Stimulated activated CD8-positive, alpha-beta memory T cell treated with anti-CD3 and anti-CD28 coated beads, Interleukin-4, amount 100 ng/mL, for 4 hours (primary cell): Measurements from ENCODE around the gene PNMA3.
"Not testable (repeated sequence)": the region's sequence is repeated elsewhere in the genome, so short reads cannot be mapped to it uniquely, and the experiment has no call there.

Source experiments
- DNase-seq, 2 donors: peaks; one replicate each; pipeline ENCODE4 v3.0.0-alpha.2; 2020; ENCODE audit warnings: low read depth in 2 of 2, low spot score in 1 of 2

The PNMA3 gene, protein sequence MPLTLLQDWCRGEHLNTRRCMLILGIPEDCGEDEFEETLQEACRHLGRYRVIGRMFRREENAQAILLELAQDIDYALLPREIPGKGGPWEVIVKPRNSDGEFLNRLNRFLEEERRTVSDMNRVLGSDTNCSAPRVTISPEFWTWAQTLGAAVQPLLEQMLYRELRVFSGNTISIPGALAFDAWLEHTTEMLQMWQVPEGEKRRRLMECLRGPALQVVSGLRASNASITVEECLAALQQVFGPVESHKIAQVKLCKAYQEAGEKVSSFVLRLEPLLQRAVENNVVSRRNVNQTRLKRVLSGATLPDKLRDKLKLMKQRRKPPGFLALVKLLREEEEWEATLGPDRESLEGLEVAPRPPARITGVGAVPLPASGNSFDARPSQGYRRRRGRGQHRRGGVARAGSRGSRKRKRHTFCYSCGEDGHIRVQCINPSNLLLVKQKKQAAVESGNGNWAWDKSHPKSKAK

DNA sequence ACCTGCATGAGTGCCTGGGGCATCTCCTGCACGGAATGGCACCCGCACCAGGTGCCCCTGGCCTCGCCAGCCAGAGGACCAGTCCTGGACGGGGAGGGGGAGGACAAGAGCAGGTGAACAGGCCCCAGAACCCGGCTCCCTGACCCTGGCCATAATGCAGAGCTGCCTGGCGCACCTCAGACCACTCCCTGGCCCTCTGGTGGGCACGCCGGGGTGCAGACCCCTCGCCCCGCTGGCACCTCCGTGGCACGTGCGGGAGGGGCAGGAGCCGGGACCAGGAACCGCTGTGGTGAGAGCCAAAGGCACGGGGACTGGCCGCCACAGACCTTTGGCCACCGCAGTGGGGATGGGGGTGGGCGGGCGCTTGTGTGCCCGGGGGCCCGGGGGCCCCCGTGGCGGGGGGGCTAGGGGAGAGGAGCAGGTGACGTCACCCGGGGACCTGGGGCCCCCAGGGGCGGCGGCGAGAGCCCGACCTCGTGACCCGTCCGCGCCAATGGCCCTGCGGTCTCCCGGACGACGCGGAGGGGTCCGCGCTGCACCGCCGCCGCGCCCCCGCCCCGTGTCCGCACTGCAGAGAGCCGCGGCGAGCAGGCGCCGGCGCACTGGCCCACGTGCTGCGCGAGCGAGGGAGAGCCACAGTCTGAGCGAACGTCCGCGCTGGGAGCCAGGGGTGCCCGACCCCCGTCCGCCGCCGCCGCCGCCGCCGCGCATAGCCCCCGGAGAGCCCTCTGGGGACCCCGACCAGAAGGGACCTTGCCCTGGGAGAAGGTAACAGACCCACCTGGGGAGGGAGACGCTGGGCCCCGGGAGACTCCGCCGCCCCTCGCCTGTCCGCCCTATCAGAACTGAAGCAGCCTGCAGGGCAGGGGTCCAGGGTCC lies at the start of gene PNMA3:
TSS of gene PNMA3 (plus strand) at position 600 of the 879 bp plus-strand sequence. CDS start 586 bp downstream, outside the sequence.
- DNase-seq = no peak

DNA sequence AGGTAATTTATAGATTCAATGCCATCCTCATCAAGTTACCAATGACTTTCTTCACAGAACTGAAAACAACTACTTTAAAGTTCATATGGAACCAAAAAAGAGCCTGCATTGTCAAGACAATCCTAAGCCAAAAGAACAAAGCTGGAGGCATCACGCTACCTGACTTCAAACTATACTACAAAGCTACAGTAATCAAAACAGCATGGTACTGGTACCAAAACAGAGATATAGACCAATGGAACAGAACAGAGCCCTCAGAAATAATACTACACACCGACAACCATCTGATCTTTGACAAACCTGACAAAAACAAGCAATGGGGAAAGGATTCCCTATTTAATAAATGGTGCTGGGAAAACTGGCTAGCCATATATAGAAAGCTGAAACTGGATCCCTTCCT lies 39.1 kb upstream of the PNMA3 start:
- DNase-seq = not testable (repeated sequence)

DNA sequence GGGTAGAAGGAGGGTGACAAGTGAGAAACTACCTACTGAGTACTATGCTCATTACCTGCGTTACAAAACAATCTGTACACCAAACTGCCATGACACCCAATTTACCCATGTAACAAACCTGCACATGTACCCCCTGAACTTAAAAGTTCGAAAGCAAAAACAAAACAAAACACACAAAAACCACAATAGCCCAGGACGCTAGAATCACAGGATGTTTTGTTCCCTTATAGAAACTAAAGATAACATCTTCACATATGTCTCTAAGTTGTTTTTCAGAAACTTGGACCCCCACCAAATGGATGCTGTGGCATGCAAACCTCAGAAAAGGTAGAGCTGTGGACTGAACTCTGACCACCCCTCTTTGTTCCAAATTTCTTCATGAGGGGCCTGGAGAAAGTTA lies 37.1 kb upstream of the PNMA3 start:
- DNase-seq = no peak

DNA sequence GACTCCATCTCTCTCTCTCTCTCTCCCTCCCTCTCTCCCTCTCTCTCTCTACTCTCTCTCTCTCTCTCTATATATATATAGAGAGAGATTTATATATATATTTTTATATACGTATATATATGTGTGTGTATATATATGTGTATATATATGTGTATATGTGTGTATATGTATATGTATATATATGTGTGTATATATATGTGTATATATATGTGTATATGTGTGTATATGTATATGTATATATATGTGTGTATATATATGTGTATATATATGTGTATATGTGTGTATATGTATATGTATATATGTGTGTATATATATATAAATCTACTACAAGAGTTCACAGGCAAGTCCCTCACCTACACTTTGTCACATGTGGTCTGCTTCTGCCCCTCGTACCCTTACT lies 29.8 kb upstream of the PNMA3 start:
- DNase-seq = not testable (repeated sequence)

DNA sequence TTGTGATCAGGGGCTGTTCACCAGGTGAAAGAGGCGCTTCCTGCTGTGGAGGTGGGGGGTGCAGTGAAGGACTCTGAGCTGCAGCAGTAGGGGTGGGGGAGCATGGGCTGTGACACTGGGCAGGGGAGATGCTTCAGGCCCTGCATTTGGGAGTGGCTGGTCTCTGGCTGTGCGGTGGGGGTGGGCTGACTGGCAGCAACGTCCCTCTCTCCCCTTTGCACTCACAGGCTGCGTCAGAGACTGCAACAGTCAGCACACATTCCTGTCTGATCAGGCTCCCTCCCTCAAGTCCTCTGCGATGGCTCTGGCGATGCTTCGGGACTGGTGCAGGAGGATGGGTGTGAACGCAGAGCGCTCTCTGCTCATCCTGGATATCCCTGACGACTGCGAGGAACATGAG lies 27.8 kb upstream of the PNMA3 start:
- not testable (repeated sequence) for DNase-seq

DNA sequence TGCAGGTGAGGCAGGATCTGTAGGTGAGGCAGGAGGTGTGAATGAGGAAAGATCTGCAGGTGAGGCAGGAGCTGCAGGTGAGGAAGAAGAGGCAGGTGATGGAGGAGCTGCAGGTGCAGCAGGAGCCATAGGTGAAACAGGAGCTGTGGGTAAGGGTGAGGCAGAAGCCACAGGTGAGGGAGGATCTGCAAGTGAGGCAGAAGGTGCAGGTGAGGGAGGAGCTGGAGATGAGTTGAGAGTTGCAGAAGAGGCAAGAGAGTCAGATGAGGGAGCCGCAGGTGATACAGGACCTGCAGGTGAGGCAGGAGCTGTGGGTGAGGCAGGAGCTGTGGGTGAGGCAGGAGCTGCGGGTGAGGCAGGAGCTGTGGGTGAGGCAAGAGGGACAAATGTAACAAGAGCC lies 27.1 kb upstream of the PNMA3 start:
- no peak for DNase-seq

DNA sequence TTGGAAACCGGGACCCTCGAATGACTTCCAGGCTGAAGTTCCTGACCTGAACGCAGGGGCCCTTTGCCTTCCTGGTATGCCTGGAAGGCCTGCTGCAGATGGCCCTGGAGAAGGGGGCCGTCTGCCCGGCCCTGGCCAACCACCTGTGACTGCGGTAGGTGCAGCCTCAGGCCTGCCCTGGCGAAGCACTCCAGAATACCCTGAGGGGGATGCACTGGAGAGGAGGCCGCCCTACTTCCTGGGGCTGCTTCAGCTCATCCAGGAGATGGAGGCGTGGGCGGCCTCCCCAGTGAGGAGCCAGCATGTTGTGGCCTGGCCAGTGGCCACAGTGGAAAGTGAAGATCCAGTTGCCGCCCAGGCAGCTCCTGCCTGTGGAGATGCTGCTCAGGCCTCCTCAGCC lies 26.4 kb upstream of the PNMA3 start:
- no peak for DNase-seq

DNA sequence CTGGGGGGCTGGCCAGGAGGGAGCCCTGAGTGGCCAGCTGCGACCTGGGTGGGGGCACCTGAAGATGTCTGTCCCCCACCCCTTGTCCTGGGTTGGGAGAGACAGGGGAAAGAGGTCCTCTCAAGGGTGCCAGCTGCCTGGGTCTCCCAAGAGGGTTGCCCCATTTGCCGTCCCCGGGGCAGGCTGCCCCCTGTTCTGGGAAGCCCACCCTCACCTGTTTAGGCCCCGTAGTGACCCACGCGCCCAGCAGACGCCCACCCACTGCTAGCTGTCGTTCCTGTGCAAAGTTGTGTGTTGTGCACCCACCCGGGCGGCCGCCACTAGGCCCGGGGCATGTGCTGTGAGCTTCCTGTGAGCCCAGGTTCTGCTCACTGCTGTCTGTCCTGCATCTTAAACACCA lies 25.5 kb upstream of the PNMA3 start:
- no peak for DNase-seq

DNA sequence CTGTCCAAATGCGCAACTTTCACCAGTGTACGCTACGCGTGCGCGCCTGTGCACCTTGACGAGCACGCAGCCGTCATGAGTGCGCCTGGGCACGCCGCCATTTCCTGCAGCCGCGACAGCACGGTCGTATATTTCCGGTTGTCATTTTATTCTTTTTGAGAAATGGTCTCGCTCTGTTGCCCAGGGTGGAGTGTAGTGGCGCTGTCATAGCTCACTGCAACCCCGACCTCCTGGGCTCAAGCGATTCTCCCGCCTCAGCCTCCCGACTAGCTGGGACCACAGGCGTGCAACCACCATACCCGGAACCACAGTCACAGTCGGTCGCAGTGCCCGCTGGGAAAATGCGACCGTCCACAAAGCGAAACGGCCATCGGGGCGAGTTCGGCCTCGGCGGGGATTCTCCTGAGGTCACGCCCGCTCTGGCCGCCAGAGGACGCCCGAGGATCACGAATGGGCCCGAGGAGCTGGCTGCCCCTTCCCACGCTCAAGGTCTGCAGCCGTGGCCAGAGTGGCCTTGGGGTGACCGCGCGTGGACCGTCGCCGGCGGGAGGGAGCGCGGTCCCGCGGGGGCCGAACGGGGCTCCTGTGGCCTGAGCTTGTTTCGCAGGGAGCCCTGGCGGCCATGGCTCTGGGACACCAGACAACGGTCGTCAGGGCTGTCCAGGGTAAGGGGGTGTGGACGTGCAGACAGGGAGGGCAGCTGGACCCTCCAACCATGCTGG lies 23.7 kb upstream of the PNMA3 start:
- peak; percentile 12 to 26 for DNase-seq

DNA sequence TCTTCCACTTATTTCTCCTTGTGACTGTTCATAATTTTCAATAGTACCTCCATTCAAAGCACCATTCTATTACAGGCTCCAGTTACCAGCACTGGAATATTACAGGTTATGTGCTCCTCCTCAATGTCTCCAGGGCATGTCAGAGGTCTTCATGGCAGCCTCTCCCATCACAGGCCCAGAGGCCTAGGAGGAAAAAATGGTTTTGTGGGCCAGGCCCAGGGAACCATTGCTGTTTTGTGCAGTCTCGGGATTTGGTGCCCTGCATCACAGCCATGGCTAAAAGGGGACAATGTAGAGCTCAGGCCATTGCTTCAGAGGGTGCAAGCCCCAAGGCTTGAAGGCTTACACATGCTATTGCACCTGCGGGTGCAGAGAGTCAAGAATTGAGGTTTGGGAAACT lies 7.2 kb upstream of the PNMA3 start:
- DNase-seq = no peak

DNA sequence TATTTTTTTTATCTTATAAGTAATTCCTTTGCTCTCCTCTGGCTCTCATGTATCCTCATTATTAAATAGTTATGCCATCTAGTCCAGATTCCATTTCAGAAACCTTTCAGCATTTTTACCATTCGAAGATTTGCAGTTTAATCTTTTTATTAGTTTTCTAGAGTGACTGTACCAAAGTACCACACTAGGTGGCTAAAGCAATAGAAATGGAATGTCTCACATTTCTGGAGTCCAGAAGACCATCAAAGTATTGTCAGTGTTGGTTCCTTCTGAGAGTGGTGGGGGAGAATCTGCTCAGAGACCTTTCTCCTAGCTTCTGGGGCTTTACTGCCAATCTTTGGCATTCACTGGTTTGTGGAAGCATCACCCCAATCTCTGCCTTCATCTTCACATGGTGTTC lies 3.7 kb upstream of the PNMA3 start:
- DNase-seq = no peak

DNA sequence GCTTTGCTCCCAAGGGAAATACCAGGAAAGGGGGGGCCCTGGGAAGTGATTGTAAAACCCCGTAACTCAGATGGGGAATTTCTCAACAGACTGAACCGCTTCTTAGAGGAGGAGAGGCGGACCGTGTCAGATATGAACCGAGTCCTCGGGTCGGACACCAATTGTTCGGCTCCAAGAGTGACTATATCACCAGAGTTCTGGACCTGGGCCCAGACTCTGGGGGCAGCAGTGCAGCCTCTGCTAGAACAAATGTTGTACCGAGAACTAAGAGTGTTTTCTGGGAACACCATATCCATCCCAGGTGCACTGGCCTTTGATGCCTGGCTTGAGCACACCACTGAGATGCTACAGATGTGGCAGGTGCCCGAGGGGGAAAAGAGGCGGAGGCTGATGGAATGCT lies 1.0 kb downstream of the PNMA3 start:
- no peak for DNase-seq

DNA sequence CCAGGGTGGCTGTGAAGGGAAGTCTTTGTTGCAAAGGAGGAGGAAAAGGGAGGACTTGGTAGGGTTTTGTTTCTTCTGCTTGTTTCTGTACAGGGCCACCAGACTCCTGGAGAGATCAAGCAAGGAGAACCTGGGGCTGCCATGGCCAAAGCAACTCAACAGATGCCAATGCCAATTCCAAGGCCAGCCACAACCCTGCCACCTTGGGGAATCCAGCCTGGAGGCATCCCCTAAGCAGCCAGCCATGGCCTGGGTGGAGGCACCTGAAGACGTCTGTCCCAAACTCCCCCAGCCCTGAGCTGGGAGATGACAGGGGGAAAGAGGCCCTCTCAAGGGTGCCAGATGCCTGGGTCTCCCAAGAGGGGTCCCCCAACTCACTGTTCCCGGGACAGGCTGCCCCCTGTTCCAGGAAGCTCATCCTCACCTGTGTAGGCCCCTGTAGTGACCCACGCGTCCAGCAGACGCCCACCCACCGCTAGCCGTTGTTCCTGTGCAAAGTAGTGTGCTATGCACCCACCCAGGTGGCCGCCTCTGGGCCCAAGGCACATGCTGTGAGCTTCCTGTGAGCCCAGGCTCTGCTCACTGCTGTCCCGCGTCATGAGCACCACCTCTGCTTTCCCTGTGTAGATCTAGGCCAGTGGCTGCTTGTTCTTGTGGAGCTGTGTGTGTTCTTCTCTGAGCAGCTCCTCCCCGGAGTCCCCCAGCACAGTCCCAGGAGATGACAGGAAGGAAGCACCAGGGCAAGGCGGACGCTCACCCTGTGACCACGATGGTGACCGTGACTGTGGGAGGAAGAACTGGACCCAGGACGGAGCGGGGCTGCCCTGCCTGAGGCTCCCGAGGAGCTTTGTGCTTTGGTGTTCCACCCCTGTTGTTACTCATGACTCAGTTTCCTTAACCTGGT lies 3.2 kb downstream of the PNMA3 start:
- no peak for DNase-seq

DNA sequence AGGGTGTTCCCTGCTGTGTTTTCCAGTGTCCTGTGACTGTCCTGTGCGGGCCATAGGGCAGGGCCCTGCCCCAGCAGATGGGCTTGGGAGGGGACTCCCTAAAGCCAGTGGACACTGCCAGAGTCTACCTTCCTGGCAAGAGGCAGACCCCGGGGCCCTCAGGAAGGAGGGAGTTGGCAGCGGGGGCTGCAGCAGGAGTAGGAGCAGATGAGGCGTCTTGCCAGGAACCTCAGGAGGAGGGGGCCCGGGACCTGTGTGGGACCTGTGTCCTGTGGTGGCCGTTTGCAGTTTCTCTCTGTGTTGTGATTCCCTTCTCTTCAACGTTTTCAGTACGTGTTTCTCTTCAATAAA lies 3.8 kb downstream of the PNMA3 start:
- DNase-seq = no peak

DNA sequence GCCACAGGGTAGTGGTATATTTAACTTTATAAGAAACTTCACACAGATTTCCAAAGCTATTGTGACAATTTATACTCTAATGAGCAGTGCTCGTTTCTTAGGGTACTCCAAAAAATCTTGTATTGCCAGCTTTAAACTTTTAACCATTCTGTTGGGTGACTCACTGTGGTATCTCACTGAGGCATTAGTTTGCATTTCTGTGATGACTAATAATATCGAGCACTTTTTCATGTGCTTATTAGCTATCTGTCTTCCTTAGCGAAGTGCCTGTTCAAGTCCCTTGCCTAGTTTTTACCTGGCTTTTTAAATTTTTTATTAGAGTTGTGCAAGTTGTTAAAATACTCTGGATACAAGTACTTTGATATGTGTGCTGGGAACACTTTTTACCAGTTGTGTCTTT lies 5.5 kb downstream of the PNMA3 start:
- DNase-seq = no peak

DNA sequence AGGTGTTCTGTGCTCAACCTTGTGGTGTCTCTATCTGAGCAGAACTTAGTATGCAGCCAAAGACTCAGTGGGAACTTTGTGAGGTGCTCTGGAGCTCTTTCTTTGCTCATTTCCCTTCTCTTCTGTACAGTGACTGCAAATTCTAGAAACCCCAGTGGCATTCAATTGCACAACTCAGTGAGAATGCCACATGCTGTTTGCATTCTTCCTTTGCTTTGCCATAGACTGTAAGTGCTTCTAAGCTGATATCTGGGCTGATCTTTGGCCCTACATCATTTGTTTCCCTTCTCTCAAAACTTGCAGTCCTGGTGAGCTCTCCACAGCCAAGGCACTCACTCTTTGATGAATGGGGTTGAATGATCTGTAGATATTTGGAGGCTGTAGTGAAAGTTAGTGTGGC lies 7.0 kb downstream of the PNMA3 start:
- no peak for DNase-seq

DNA sequence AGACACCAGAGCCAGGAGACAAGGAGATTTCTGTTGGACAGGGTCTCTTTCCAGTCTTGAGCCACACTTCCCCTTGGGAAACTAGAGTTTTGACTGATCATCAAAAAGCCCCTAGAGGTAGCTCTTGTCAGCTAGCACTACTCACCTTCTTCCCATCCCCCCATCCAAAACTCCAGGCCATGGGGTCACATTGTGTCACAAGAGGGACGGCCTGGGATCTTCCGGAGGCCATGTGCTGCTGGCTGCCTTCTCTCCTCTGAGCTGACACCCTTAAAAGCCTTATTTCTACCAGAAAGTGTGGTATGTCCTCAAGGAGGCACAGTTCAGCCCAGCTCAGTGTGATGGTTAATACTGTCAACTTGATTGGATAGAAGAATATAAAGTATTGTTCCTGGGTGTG lies 7.8 kb downstream of the PNMA3 start:
- DNase-seq = no peak

DNA sequence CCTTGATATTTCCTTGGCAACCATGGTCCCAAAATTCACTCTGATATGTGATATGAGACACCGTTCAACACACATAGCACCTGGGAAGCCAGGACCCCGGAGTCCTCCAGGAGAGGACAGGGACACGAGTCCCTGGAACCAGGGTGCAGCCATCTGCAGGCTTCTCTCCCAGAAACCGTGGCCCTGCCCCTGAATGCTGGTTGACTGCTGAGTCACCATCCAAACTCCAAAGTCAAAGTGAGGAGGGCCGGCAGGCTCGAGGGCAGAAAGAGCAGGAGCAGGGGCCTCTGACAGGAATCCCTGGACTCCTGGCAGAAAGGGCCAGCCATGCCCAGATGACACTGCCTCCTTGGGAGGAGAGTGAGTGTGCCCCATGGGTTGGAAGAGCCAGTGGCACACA lies 9.1 kb downstream of the PNMA3 start:
- no peak for DNase-seq

DNA sequence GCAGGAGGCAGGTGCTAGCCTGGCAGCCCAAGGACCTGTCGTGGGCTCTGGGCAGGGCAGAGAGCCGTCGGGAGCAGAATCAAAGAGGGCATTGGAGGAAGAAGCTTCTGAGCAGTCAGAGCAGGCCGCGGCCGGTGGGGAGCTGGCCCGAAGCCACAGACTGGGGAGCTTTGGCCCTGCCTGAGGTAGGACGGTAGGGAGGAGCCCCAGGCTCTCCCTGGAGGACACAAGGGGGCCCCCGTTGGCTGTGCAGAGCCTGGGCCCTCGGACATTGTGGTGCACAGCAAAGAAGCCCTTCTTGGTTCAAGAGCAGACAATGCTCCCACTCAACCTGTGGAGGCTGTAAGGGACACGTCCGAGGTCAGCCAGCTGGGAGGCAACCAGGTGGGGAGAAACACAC lies 10.1 kb downstream of the PNMA3 start:
- DNase-seq = not testable (repeated sequence)

DNA sequence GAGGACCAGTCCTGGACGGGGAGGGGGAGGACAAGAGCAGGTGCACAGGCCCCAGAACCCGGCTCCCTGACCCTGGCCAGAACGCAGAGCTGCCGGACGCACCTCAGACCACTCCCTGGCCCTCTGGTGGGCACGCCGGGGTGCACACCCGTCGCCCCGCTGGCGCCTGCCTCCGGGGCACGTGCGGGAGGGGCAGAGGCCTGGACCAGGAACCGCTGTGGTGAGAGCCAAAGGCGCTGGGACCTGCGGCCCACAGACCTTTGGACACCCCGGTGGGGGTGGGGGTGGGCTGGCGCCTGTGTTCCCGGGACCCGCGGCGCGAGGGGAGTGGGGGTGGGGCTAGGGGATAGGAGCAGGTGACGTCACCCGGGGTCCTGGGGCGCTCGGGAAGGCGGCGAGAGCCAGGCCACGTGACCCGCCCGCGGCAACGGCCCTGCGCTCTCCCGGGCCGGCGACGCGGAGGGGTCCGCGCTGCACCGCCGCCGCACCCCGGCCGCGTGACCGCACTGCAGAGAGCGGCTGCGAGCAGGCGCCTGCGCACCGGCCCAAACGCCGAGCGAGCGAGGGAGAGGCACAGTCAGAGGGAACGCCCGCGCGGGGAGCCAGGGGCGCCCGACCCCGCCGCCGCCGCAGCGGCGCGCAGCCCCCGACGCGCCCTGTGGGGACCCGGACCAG lies 15.8 kb downstream of the PNMA3 start, which contains the start of gene PNMA6A:
TSS of gene PNMA6A (plus strand) at position 546 of the 675 bp plus-strand sequence. CDS start 609 bp downstream, outside the sequence.
- not testable (repeated sequence) for DNase-seq
